HG03460 (cell line): ENCODE measurements around the gene PPP1R9B.

ENCODE experiments used
- ATAC-seq: cut with Tn5 transposase; IDR thresholded peaks from one replicate; pipeline ENCODE4 v1.9.1; 2021; ENCODE audit not compliant: unreplicated experiment

PPP1R9B gene

GRCh38 chr17:50188531-50188920, 38.0 kb upstream of the PPP1R9B start:
- ATAC-seq = no peak

GRCh38 chr17:50187751-50188530, 37.5 kb upstream of the PPP1R9B start:
- ATAC-seq = no peak

- ATAC-seq = no peak
Measured at GRCh38 chr17:50187394-50187725, 36.9 kb upstream of the PPP1R9B start.

GRCh38 chr17:50186661-50187393, 36.4 kb upstream of the PPP1R9B start:
- ATAC-seq = no peak

- no peak for ATAC-seq
Measured at GRCh38 chr17:50185631-50186471, 35.4 kb upstream of the PPP1R9B start.

- no peak for ATAC-seq
Measured at GRCh38 chr17:50184611-50185398, 34.3 kb upstream of the PPP1R9B start.

- no peak for ATAC-seq
Measured at GRCh38 chr17:50184064-50184463, 33.6 kb upstream of the PPP1R9B start.

GRCh38 chr17:50183421-50183994, 33.0 kb upstream of the PPP1R9B start:
- ATAC-seq = no peak

- no peak for ATAC-seq
Measured at GRCh38 chr17:50182783-50183420, 32.4 kb upstream of the PPP1R9B start.

- no peak for ATAC-seq
Measured at GRCh38 chr17:50181591-50182560, 31.4 kb upstream of the PPP1R9B start.

GRCh38 chr17:50181144-50181543, 30.7 kb upstream of the PPP1R9B start:
- ATAC-seq = no peak

- ATAC-seq = no peak
Measured at GRCh38 chr17:50180620-50181019, 30.1 kb upstream of the PPP1R9B start.

GRCh38 chr17:50180111-50180510, 29.6 kb upstream of the PPP1R9B start:
- ATAC-seq = no peak

GRCh38 chr17:50177983-50178834, 27.7 kb upstream of the PPP1R9B start:
- peak; percentile 66 for ATAC-seq

- ATAC-seq = no peak
Measured at GRCh38 chr17:50177476-50177875, 27.0 kb upstream of the PPP1R9B start.

GRCh38 chr17:50176559-50177357, 26.3 kb upstream of the PPP1R9B start:
- no peak for ATAC-seq
